Stimulated activated CD4-positive, alpha-beta T cell treated with anti-CD3 and anti-CD28 coated beads, Interleukin-1b, Interleukin-23, amount 100 ng/mL, for 1 hour (primary cell): ENCODE measurements around the gene CDK17.
"Not testable (repeated sequence)": the region's sequence is repeated elsewhere in the genome, so short reads cannot be mapped to it uniquely, and the experiment has no call there.

ENCODE experiments used
- DNase-seq, 2 donors: peaks; one replicate each; pipeline ENCODE4 v3.0.0-alpha.2; 2020; ENCODE audit warnings: low read depth in 2 of 2

CDK17 gene

DNA sequence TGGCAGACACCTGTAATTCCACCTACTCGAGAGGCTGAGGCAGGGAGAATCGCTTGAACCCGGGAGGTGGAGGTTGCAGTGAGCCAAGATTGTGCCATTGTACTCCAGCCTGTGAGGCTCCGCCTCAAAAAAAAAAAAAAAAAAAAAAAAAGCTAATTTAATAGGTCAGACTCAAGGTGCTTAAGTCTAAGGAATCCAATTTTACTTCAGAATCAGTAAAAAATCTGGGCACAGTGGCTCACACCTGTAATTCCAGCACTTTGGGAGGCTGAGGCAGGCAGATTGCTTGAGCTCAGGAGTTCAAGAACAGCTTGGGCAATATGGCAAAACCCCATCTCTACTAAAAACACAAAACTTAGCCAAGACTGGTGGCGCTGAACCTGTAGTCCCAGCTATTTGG is 7.0 kb downstream of the CDK17 start:
- not testable (repeated sequence) for DNase-seq

DNA sequence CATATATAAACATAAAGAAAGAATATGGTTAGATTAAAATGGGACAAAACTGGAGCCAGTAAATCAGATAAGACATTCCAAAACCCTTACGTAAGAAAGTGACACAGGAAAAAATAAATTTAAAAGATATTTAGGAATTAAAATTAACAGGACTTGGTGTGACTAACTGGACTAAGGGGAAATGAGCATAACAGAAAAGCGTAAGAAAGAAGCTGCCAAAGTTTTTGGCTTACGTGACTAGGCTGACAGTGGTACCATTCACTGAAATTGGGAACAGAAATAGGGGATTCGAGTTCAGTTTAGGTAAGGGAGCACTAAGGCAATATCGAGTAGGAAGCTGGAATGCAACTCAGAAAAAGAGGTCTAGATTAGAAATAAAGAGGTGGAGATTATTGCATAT is 7.8 kb downstream of the CDK17 start:
- no peak for DNase-seq

DNA sequence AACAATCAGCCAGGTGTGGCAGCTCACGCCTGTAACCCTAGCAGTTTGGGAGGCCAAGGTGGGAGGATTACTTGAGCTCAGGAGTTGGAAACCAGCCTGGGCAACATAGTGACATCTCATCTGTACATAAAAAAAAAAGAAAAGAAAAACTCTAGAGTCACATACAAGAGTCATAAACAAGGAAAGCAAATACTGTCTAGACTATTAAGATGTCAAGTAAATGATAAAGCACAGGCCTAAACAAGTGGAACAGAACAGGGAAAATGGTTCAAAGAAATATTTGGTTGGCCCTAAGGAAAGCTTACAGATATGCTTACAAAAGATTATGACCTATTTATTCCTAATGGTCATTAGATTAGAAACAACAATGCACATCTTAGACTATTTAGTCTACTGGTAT is 12.3 kb downstream of the CDK17 start:
- no peak for DNase-seq

DNA sequence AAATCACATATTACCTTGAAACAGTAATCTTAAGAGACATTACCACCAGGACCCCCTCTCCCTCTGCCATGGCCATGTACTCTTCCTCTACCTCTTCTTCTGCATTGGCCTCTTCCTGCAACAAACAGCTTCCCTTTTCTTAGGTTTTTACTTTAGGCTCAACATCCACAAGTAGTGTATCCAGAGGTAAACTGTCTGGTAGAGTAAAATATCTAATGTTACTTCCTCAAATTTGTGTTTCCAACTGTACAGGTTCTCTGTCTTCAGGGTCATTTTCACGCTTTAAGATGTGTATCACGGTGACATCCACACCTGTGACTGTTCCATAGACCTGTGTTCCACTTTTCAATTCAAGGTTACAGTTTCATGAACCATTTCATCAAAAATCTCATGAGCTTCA is 13.4 kb downstream of the CDK17 start:
- DNase-seq = no peak

DNA sequence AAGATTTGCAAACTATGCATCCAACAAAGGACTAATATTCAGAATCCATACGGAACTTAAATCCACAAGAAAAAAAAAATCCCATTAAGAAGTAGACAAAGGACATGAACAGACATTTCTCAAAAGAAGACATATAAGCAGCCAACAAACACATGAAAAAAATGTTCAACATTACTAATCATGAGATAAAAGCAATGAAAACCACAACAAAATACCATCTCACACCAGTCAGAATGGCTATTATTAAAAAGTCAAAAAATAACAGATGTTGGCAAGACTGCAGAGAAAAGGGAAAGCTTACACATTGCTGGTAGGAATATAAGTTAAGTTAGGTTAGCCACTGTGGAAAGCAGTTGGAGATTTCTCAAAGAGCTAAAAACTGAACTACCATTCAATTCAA is 16.2 kb downstream of the CDK17 start:
- DNase-seq = no peak

DNA sequence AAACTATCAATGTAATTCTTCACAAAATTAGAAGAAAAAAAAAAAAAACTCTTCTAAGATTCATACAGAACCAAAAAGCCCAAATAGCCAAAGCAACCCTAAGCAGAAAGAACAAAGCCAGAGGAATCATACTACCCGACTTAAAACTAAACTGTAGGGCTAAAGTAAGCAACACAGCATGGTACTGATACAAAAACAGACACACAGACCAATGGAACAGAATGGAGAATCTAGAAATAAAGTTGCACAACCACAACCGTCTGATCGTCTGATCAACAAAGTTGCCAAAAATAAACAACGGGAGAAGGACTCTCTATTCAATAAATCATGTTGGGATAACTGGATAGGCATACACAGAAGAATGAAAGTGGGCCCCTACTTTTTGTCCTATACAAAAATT is 16.9 kb downstream of the CDK17 start:
- no peak for DNase-seq

DNA sequence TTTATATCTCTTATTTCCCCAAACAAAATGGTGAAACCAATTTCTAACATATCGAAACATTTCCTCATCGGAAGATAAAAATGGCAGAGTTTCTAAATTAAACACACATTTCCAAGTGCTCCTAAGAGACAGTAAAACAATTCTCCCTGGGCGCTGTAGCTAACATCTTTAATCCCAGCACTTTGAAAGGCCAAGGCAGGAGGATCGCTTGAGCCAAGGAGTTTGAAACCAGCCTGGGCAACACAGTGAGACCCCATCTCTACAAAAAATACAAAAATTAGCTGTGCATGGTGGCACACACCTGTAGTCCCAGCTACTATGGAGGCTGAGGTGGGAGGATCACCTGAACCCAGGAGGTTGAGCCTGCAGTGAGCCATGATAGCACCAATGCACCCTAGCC is 20.5 kb downstream of the CDK17 start:
- DNase-seq = not testable (repeated sequence)

DNA sequence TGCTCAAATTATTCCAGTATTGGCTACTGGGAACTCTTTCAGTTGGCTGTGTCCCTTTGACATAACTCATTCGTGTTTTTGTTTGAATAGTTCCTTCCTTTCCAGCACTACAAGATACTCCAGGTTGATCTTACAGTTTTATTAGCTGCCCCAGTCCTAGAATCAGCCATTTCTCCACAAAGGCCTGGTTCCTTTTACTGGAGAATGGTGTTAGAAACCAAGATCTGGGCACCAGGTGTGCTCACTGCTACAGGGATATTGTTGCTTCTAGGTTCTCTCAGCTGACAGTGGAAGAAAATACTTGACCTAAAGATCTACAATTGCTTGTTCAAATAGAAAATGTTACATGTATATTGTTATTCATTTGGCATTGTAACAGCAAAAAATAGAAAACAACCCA is 21.9 kb downstream of the CDK17 start:
- no peak for DNase-seq

DNA sequence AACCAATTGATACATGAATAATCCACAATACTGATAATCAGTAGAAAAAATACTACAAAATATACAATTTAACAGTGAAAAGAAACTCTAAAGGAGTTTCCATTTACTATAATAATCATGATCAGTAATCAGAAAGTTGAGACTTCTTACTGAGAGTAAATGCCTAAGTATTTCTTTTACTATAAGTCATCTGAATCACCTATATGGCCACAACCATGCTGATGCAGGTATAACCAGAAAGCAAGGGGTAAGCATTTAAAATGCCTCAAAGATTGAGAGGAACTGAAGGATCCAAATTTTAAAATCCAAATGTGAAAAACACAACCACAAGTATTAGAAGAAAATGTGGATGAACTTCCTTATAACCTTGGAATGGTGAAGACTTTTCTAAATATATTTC is 23.4 kb downstream of the CDK17 start:
- DNase-seq = no peak

DNA sequence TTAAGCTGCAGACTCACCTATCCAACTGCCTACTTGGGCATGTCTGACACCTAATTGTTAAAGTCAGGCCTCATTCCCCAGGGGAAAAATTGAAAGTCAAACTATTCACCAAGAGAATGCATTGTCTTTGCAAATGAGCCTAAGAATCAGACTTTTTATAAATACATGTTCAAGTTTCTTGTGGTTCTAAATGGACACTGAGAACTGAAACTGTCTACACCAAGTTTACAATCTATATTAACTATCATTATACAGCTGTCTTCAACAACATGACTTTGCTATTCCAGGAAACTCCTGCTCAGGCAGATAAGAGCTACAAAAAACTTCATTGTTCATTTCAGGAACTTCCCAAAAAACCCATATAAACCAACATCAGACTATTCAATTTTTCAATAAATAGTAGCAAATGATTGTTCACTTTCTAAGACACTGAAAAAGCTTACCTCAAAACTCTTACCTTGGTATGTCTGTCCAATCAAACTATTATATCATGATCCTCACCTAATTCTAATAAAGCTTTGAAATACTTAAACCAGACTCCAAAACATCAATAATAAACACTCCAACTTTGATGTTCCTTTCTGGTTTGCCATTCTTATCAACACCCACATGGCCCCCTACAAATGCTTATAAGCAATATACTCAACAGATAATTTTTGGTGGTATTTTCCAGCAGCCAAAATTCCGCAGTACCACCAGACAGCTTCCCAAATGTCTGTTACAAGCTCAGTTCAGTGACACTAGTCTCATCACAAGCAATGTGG is 24.2 kb downstream of the CDK17 start:
- no peak for DNase-seq

DNA sequence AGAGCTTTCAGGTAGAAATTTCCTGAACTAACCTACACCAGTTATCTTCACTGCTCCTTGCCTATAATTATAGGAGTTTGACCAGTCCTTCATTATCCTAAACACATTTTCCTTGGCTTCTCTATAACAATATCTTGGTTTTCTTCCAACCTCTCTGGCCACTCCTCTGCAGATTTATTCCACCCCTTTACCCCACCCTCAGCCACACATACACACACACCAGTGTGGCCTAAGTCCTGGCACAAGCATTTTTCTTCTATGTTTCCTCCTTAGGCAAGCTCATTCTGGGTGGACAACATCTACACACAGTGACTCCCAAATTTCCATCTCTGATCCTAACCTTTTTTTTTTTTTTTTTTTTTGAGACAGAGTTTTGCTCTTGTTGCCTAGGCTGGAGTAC is 25.1 kb downstream of the CDK17 start:
- DNase-seq = no peak

DNA sequence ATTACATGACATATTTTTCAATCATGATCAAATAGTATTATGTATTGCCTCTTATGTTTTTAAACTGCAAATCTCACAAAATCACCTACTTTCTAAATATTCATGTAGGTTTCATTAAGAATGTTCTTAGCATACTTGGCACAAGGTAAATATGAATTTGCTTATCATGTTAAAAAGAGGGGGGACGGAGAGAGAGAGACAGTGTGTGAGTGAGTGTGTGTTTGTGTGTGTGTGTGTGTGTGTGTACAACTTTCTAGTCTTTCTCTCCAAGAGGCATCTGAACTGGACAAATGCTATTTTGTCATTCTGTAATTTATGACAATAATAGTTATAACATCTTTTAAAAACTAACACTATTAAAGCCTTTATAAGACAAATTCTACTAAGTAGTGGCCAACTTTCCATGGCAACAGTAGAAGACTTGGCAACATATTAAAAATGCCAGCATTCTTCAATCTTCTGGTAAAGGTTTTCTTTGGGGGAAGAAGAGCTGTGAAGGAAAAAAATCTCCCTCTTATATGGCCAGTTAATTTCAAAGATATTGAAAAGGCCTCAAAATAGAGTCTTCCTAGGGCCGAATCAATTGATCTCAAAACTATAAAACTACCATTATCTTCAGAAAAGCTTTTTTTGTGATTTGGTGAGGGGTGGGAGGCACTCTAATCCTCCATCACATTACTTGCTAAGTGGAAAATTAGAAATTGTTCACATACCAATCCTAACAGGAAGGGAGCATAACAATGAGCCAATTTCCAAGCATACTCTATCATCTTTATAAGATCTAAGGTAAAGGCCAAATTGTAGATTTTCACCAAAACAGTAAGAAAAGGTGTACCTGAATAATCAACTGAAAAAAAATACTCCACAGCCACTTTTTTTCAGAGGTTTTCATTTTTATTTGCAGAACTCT is 28.2 kb downstream of the CDK17 start:
- no peak for DNase-seq

DNA sequence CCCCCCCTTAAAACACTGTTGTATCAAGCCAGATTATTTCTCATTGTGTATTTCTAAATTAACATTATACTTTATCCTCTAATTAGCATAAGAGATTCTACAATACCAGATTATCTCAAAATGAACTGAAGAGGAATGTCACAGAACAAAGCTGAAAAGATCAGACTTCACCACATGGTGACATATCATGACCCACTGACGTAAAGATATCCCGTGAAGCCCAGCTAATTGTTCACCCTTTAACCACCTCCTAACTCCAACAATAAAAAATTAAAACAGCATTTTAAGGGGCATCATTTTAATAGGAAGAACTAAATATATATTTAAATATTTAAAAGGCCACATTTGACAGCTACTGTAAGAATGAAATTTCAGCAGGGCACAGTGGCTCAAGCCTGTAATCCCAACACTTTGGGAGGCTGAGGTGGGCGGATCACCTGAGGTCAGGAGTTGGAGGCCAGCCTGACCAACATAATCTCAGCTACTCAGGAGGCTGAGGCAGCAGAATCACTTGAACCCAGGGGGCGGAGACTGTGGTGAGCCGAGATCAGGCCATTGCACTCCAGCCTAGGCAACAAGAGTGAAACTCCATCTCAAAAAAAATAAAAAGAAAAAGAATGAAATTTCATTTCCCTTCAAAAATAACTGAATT is 29.0 kb downstream of the CDK17 start:
- no peak for DNase-seq

DNA sequence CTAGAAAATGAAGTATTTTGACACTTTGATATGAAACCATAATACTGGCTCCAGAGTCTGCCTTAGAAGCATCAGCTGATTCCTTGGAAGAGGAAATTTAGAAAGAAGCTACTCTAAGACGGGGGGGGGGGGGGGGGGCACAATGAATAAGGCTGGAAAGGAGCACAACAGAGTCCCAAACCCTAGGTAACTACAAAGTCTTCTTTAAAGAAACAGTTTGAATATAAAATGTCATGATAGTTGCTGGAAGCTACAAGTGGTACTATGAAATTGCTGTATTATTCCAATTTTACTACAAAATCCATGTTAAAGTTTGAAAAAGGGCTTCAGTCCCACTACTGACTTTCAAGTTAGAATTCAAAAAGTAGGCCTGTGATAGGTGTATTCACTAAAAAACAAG is 31.6 kb downstream of the CDK17 start:
- DNase-seq = no peak

DNA sequence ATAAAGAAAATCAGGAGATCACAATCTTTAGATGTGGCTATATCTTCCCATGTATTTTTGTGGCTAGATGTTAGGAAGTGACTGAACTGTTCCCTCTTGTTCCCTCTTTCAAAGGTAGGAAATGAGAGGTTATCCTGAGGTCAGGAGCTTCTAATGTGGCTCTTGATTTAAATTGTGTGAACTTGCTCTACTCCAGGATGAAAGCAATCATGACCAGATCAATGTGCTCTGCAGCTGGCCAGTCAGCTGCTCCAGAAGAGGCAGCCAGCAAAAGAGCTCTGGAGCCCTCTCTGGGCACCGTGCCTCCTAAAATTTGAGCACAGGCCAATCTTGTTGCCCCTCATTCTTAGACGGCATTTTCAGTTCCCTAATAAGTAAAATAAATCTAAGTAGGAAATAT is 32.0 kb downstream of the CDK17 start:
- no peak for DNase-seq

DNA sequence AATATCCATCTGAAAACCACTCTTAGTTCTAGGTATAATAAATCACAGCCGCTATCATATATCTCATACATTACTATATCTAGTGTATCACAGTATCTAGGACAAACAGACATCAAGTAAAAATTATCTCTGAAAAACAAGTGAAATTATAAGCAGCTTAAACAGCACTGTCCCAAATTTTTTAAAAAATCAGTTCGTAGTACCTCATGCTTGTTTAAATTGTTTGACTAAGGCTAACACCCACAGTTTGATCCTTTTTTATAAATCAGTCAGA is 33.9 kb downstream of the CDK17 start:
- DNase-seq = no peak

DNA sequence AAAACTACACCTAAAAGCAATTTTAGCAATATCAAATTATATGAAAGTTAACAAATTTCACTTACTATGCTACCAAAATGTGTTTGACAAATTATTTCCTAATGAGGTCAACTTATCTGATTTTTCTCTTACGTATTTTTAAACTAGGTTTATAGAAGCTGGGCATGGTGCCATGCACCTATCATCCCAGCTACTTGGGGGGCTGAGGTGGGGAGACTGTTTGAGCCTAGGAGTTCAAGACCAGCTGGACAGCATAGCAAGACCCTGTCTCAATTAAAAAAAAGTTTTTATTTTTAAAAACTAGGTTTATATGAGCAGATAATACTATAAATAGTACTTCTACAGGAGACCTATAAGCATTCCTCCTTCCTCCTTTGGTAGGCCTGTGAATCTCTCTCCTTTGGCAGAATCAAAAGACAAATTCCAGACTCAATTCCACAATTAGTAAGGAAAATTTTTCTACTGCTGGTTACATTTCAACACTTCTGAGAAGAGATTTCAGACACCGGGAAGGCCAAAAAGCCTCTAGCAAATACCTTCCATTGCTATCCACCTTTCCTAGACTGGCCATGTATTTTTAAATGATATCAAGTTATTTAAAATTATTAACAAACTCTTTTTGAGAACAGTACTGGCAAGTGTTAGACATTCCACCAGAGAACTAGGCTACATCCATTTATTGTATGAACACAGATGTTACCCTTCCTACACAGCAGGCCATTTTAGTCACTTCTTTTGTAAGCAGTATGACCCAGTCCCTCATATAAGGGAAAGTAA is 34.4 kb downstream of the CDK17 start:
- DNase-seq = no peak

DNA sequence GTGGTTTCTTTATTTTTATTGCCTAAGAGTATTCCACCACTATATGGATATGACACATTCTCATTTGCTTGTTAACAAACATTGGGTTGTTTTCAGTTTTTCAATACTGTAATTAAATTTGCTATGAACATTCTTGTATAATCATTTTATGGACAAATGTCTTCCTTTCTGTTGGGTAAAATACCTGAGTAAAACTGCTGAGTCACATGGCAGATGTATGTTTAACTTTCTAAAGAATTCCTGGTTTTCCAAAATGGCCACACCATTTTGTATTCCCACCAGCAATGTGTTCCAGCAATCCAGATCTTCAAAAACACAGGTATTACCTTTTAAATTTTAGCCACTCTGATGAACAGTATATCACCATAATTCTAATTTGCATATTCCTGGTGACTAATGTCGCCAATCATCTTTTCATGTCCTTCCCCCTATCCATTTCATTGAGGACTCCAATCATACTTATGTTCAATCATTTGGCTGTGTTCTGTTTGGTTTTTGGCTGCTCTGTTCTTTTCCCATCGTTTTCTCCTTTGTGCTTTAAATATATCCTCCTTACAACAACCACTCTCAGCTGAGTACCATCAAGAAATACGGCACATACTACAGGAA is 36.0 kb downstream of the CDK17 start:
- no peak for DNase-seq

DNA sequence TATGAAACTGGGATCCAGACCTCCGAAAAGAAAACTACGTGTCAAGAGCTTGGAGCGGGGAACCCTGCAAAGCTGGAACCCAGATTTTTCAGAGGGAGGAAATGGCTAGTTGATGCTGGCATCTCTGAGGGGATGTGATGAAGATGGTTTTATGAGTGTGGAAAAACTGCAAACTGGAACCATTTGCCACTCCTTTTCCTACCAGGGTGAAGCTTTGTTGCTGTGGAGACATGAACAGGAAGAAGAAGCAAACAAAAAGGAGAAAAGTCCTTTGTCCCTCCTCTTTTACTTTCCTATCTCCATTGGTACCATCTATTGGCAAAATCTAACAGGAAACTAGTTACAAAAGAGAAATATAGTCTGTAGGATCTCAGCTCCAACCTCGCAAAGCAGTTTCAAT is 39.2 kb downstream of the CDK17 start:
- DNase-seq = no peak

DNA sequence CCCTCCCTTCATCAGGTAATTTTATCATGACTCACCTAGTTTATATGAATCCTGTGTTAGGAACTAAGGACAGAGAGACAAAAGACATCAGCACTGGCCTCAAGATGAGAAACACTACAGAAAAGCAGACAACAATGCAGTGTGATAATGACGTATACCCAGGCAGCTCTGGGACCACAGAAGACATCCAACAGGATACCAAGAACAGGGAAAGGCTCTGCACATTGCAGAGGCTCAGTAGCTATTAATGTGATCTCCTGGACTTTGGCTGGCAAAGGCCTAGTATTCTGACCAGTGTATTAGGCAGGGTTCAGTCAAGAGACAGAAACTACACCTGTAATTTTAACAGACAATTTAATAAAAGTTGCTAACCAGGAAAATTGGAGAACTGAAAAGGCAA is 39.7 kb downstream of the CDK17 start:
- no peak for DNase-seq

DNA sequence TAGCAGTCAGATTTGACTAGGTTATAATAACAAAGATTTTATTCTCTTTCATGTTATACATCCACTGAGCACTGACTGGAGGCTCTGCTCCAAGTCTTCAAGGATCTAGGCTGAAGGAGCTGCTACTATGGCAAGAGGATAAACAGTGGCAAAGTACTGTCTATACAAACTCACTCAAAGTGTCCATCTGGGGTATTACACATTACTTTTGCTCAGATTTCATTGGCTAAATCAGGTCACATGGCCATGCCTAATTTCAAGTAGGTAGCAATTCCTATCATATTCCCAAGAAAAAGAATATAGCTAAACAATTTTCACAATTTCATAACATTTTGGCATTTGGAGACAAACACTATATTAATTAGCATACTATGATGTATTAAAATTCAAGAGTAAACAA is 40.9 kb downstream of the CDK17 start:
- no peak for DNase-seq

DNA sequence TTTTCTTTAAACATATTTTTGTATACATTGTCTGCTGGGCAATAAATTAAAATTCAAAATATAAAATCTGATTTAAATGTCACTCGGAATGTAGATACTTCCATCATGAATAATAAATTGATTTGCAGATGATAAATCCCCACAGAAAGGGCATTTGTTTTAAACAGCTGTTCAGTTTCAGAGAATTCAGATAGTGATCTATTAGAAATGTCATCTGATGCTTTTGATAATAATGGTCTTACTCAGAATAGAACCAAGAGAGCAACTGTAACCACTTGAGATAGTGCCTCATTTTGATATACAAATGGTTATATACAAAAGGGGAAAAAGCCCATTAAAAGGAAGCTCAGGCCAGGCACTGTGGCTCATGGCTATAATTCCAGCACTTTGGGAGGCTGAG is 43.4 kb downstream of the CDK17 start:
- DNase-seq = no peak
